IMR-90 (cell line): ENCODE data around the gene MBD3L2B. TPM values are rescaled to one million over a fixed set of nuclear protein-coding genes. Genes with fewer than 3 reads are reported as not detected.

Experiments
- ATAC-seq: fragments of 200-7000 bp; cut with Tn5 transposase; 2 replicates; pipeline ENCODE4 v1.9.1; 2020; ENCODE audit warnings: low read depth, mild to moderate bottlenecking, moderate library complexity
- BruUV-seq: library from RNA; stranded (reverse); fragments of 400-500 nt; replicated peaks from 2 replicates; lab custom pipeline; 2021; lab: Mats Ljungman, UMichigan
- CTCF ChIA-PET: fragments of 300-600 bp; formaldehyde crosslinking; extraction: SDS; loops from one replicate; lab custom pipeline; 2021; ENCODE audit warnings: antibody characterized with exemption; lab: Yijun Ruan, JAX
- POLR2A ChIA-PET: fragments of 300-600 bp; sonication (Branson Sonifier 250); formaldehyde crosslinking; loops from one replicate; lab custom pipeline; 2022; ENCODE audit warnings: antibody characterized with exemption; ENCODE audit not compliant: unreplicated experiment; lab: Charles Lee
- DNase-seq: peaks from one replicate; pipeline ENCODE4 v3.0.0; 2013
- H2AFZ ChIP-seq: replicated peaks from 2 replicates; pipeline ENCODE3; 2013; ENCODE audit warnings: low read length, mild to moderate bottlenecking; ENCODE audit not compliant: poor library complexity
- H2AK5ac ChIP-seq: 2 replicates; pipeline ENCODE4 v1.6.1; 2013; ENCODE audit warnings: low read depth, low read length, inconsistent platforms
- H2AK9ac ChIP-seq: replicated peaks from 2 replicates; pipeline ENCODE3; 2013; ENCODE audit warnings: mild to moderate bottlenecking, low read depth, low read length, moderate library complexity; ENCODE audit not compliant: poor library complexity
- H2BK120ac ChIP-seq: 2 replicates; pipeline ENCODE4 v1.6.1; 2013; ENCODE audit warnings: low read depth, low read length, inconsistent platforms
- H2BK15ac ChIP-seq: 3 replicates; pipeline ENCODE4 v1.6.1; 2013; ENCODE audit warnings: low read depth, low read length, inconsistent platforms
- H2BK20ac ChIP-seq: 2 replicates; pipeline ENCODE4 v1.6.1; 2013; ENCODE audit warnings: low read depth, mild to moderate bottlenecking, inconsistent platforms, low read length, moderate library complexity
- H2BK5ac ChIP-seq: 2 replicates; pipeline ENCODE4 v1.6.1; 2013; ENCODE audit warnings: mild to moderate bottlenecking, low read depth, low read length, inconsistent platforms; ENCODE audit not compliant: poor library complexity, severe bottlenecking
- H3K14ac ChIP-seq: replicated peaks from 2 replicates; pipeline ENCODE4 v1.6.1; 2013; ENCODE audit warnings: low read depth, low read length, inconsistent platforms
- H3K18ac ChIP-seq: 2 replicates; pipeline ENCODE4 v1.6.1; 2013; ENCODE audit warnings: low read depth, low read length, control low read depth
- H3K23ac ChIP-seq: 2 replicates; pipeline ENCODE4 v1.6.1; 2013; ENCODE audit warnings: low read depth, low read length, inconsistent platforms
- H3K27ac ChIP-seq: 2 replicates; pipeline ENCODE4 v1.5.1; 2013; ENCODE audit warnings: mild to moderate bottlenecking, control low read depth, low read length; ENCODE audit not compliant: insufficient read depth
- H3K27me3 ChIP-seq: 2 replicates; pipeline ENCODE4 v1.6.1; 2013; ENCODE audit warnings: low read length; ENCODE audit not compliant: control insufficient read depth, insufficient read depth
- H3K36me3 ChIP-seq: 2 replicates; pipeline ENCODE4 v1.6.1; 2013; ENCODE audit warnings: low read length, mixed read lengths; ENCODE audit not compliant: control insufficient read depth, insufficient read depth
- H3K4ac ChIP-seq: 2 replicates; pipeline ENCODE4 v1.6.1; 2013; ENCODE audit warnings: low read depth, low read length, inconsistent platforms
- H3K4me1 ChIP-seq: 2 replicates; pipeline ENCODE4 v1.6.1; 2013; ENCODE audit warnings: low read length, mixed read lengths; ENCODE audit not compliant: control insufficient read depth, insufficient read depth
- H3K4me2 ChIP-seq: 2 replicates; pipeline ENCODE4 v1.6.1; 2013; ENCODE audit warnings: low read depth, mild to moderate bottlenecking, control low read depth, low read length, moderate library complexity
- H3K4me3 ChIP-seq: 2 replicates; pipeline ENCODE4 v1.5.1; 2013; ENCODE audit warnings: low read depth, mild to moderate bottlenecking, control low read depth, low read length, moderate library complexity; ENCODE audit not compliant: insufficient read depth
- H3K56ac ChIP-seq: 2 replicates; pipeline ENCODE4 v1.6.1; 2013; ENCODE audit warnings: low read length, inconsistent platforms; ENCODE audit not compliant: insufficient read depth; ENCODE audit errors: extremely low read depth
- H3K79me1 ChIP-seq, 2 experiments: 2 replicates each; pipeline ENCODE4 v1.6.1; 2013; ENCODE audit warnings: low read length in 2 of 2, inconsistent platforms in 1 of 2, low read depth in 1 of 2
- H3K9ac ChIP-seq: 2 replicates; pipeline ENCODE4 v1.6.1; 2013; ENCODE audit warnings: low read depth, low read length, control low read depth
- H3K9me1 ChIP-seq: 2 replicates; pipeline ENCODE4 v1.6.1; 2013; ENCODE audit warnings: low read length, inconsistent platforms; ENCODE audit not compliant: insufficient read depth
- H3K9me3 ChIP-seq: 2 replicates; pipeline ENCODE4 v1.6.1; 2013; ENCODE audit warnings: low read length; ENCODE audit not compliant: control insufficient read depth, insufficient read depth
- H4K20me1 ChIP-seq: 2 replicates; pipeline ENCODE4 v1.6.1; 2013; ENCODE audit warnings: low read length, inconsistent platforms; ENCODE audit not compliant: insufficient read depth
- H4K5ac ChIP-seq: 2 replicates; pipeline ENCODE4 v1.6.1; 2013; ENCODE audit warnings: mild to moderate bottlenecking, low read depth, low read length, control low read depth
- H4K8ac ChIP-seq, 2 experiments: 2 replicates each; pipeline ENCODE4 v1.6.1; 2013; ENCODE audit warnings: low read depth in 2 of 2, low read length in 2 of 2, control low read depth in 1 of 2, inconsistent platforms in 1 of 2
- H4K91ac ChIP-seq: 2 replicates; pipeline ENCODE4 v1.6.1; 2013; ENCODE audit warnings: low read depth, low read length, inconsistent platforms; ENCODE audit not compliant: insufficient read depth
- NFE2L2 ChIP-seq: fragments of 150-350 bp; IDR thresholded peaks from 2 replicates; pipeline ENCODE4 v1.6.1; 2016; ENCODE audit warnings: low read depth, mild to moderate bottlenecking, low read length
- WGBS, 2 experiments: methylation state at CpG; one replicate each; pipeline versions ENCODE4 v1.1.5 to v1.1.7; 2013; ENCODE audit warnings: missing lambda C conversion rate in 2 of 2; ENCODE audit not compliant: insufficient read length in 1 of 2; ENCODE audit errors: extremely low coverage in 2 of 2; 5-methylcytosine and 5-hydroxymethylcytosine counted together
- dilution Hi-C: fragments of 300-500 bp; cut with HindIII; formaldehyde crosslinking; loops from one replicate; pipeline ENCODE4 v1.14.3; 2018; ENCODE audit warnings: low sequenced_read_pairs; ENCODE audit not compliant: unreplicated experiment
- in situ Hi-C: fragments of 300-500 bp; cut with MboI; formaldehyde crosslinking; loops from 3 replicates; pipeline ENCODE4 v1.14.3; 2019; ENCODE audit warnings: low sequenced_read_pairs, inconsistent platforms, mixed read lengths
- intact Hi-C: fragments of 100-400 bp; cut with micrococcal nuclease; formaldehyde crosslinking; loops from 2 replicates; pipeline ENCODE4 v1.10.0; 2022
- polyA plus RNA-seq, 3 experiments: library from polyadenylated mRNA; depleted of rRNA; stranded (reverse); fragments of >200 nt; gene quantifications; 2 replicates each; pipeline ENCODE4 v1.2.3, GENCODE V29; 2012; ENCODE audit warnings: low replicate concordance in 1 of 3
- total RNA-seq: library from RNA; depleted of rRNA; stranded (reverse); fragments of >200 nt; gene quantifications from 2 replicates; pipeline ENCODE4 v1.2.3, GENCODE V29; 2012
- TF ChIP-seq, protein P1 (sequence below): conservative IDR thresholded peaks from 2 replicates; pipeline ENCODE4 v1.5.1; 2012; ENCODE audit warnings: mild to moderate bottlenecking, low read depth, low read length, improper control_type of control experiment

MBD3L2B gene
- total and polyA plus RNA-seq, 2 of the 4 experiments (the other 2 are of a cell fraction) = not detected

DNA sequence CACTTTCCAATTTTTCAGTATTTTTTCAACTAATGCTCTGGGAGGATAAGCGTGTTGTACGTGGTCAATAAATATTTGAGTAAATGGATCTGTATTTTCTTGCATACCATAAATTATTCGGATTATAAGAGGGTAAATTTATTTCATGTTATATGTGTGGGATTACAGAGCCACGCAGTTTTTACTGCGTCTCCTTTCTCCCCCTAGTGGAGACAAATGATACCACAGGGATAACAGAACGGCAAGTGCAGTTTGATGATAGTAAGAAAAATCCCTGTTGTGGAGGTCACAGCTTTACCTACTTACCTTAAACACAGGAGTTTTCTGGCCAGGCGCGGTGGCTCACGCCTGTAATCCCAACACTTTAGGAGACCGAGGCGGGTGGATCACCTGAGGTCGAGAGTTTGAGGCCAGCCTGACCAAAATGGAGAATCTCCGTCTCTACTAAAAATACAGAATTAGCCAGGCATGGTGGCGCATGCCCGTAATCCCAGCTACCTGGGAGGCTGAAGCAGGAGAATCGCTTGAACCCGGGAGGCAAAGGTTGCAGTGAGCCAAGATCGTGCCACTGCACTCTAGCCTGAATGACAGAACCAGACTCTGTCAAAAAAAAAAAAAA is 16.8 kb downstream of the MBD3L2B start:
- Histone ChIP-seq H2BK5ac (no peak overlapping the region), H3K14ac (no peak overlapping the region), H2BK15ac (no peak overlapping the region), H3K4me3 (no peak overlapping the region), H3K4me2 (no peak overlapping the region), H3K4me1 (no peaks in the 10 kb centered on the region), H3K9me1 (no peaks in the 10 kb centered on the region), H2BK120ac (no peak overlapping the region), H4K5ac (no peak overlapping the region), H2AFZ (no peak overlapping the region), H3K9me3 (peaks cover 18% of the 10 kb centered on the region), H4K20me1 (no peaks in the 10 kb centered on the region), H3K36me3 (no peaks in the 10 kb centered on the region), H3K56ac (no peak overlapping the region), H3K9ac (no peak overlapping the region), H2AK5ac (no peak overlapping the region), H3K18ac (no peak overlapping the region), H3K23ac (no peak overlapping the region), H3K27me3 (no peaks in the 10 kb centered on the region), H3K27ac (no peak overlapping the region), H3K4ac (no peak overlapping the region), H2AK9ac (no peak overlapping the region), H4K8ac (no peak overlapping the region), H3K79me1 (no peaks in the 10 kb centered on the region), H2BK20ac (no peak overlapping the region), H4K91ac (no peak overlapping the region)
- no TSS peak for BruUV-seq
- POLR2A ChIA-PET = no interaction called here
- TF ChIP-seq, protein P1, sequence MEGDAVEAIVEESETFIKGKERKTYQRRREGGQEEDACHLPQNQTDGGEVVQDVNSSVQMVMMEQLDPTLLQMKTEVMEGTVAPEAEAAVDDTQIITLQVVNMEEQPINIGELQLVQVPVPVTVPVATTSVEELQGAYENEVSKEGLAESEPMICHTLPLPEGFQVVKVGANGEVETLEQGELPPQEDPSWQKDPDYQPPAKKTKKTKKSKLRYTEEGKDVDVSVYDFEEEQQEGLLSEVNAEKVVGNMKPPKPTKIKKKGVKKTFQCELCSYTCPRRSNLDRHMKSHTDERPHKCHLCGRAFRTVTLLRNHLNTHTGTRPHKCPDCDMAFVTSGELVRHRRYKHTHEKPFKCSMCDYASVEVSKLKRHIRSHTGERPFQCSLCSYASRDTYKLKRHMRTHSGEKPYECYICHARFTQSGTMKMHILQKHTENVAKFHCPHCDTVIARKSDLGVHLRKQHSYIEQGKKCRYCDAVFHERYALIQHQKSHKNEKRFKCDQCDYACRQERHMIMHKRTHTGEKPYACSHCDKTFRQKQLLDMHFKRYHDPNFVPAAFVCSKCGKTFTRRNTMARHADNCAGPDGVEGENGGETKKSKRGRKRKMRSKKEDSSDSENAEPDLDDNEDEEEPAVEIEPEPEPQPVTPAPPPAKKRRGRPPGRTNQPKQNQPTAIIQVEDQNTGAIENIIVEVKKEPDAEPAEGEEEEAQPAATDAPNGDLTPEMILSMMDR = peak; percentile 36; the same call in 1 of the 2 replicates
- no peak for TF ChIP-seq NFE2L2
- in situ Hi-C loops (no loop called here), dilution Hi-C loops (no loop called here), intact Hi-C loops (no loop called here)
- CTCF ChIA-PET = interaction anchor here (0.7 kb wide), 1 partner anchor 115 kb away, joined by 3 read pairs; no protein-coding TSS in a partner anchor
- 80% methylated on average over 2 of the region's 18 CpGs; no CpG with 5 or more reads in 1 of the 2 experiments for WGBS, 2 experiments
- ATAC-seq (peak; percentile 49; the same call in 1 of the 2 replicates), DNase-seq (peak; percentile 18)
